ENCODE data around the gene HAAO.

HAAO gene

DNA sequence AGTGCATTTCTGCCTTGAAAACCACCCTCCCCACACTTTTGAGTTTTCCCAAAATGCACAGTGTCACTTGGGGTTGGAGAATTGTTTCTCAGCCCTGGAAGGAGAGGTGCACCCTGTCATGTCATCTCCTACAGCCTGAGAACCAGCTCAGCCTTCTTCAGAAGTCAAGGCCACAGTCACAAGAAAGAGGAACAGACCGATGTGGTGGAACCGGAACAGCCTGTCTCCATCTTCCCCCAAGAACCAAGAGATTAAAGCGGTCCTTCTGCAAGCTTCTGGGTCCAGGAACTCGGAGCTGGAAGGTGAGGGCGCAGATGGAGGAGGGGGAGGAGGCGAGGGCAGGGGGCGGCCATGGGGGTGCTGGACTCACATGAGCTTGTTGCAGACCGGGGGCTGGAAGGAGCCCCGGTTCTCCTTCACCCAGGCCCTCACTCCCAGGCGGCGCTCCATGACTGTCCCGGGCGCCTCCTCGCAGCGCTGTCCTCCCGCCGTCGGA lies 248 bp downstream of the HAAO start:
- DNase-seq: no peak

GRCh38 chr2:42791606-42792005 lies 777 bp downstream of the HAAO start:
- no peak for DNase-seq

GRCh38 chr2:42789751-42790150 lies 2.6 kb downstream of the HAAO start:
- DNase-seq: no peak

DNA sequence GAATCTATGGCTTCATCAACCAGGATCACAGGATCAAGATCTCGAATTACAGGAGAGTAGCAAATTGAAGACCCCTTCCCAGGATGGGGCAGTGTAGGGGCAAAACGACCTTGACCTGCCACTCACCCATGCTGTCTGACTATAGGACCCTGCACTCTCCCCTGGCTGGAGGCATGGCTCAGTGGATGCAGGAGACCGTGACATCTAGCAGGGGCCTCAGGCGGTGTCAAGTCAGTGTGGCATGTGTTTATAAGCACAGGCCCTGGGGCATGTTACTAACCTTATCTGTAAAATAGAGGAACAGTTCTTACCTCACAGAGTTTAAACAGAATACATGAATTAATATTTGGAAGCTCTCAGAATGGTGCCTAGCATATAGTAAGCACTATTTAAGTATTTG lies 3.5 kb downstream of the HAAO start:
- no peak for DNase-seq

GRCh38 chr2:42788478-42788793 lies 3.9 kb downstream of the HAAO start:
- DNase-seq: no peak

DNA sequence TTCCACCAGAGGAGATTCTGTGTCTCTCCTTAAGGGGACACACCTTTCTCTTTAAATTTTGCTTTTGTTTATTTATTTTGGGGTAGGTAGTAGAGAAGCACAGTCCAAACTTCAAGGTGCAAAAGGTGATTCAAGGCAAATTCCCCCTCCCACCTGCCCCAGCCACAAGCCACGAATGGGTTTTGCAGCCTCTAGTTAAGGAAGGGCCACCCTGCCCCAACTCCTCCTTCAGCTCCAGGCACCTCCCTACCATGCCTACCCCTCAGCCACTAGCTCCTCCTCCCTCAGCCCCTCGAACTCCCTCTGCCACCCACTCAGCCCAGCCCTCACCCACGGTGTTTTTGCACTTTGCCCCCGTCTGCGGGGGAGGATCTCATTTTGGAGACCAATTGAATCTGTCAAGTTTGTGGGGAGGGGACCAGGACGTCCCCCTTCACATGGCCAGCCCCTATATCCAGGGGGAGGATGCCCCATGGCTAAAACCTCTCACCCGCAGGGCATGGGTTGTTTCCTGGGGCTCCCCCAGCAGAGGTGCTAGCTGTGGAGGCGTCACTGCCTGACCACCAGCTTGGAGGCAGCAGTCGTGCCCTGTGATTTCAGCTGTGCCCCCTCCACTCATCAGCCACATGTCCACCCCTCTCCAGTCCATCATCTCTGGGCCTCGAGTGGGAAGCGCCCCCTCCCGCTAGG lies 4.5 kb downstream of the HAAO start:
- DNase-seq: no peak

GRCh38 chr2:42787424-42787787 lies 5.0 kb downstream of the HAAO start:
- DNase-seq: no peak

GRCh38 chr2:42786561-42787345 lies 5.6 kb downstream of the HAAO start:
- no peak for DNase-seq

DNA sequence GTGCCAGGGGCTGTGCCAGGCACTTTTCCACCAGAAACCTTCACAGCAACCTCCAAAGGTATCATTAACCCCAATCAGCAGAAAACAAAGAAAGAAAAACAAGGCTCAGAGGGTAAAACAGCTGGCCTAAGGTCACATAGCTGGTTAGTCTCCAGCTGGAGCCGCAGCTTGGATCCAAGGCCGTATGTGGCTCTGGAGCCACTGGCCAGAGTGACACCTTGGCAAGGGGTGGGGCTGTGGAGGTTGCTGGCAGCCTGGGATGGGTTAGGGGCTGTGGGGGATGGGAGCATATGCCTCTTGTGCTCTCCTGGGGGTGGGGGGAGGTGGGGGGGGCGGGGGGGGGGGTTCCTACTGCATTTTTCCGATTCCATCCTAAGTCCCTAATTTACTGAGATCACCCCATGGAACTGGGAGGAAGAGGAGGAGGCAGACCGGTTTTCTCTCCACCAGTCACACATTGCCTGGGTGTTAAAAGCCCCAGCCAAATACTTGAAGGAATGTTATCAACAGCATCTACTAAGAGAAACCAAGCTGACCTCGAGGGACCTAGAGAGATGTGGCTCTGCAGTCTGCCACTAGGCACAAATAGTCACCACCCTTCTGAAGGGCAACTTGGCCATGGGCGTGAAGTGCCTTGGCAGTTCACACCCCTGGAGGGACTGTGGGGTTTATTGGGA lies 8.0 kb downstream of the HAAO start:
- no peak for DNase-seq

DNA sequence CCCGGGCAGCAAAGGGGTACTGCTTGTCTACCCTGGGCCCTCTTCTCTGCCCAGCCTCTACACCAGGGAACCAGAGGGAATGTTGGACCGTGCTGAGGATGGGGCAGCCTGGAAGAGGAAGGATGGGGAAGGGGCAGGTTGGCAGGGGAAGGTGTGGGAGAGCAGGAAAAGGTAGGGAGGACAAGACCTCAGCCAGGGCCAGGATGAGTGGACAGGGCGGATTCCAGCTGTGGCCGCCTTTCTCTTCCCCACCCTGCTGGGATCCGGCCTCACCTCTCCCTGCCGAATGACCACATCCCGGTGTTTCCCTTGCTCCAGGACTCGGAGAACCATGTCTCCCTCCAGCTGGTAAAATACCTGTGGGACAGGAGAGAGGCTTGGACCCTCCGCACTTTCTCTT lies 8.9 kb downstream of the HAAO start:
- DNase-seq: no peak

DNA sequence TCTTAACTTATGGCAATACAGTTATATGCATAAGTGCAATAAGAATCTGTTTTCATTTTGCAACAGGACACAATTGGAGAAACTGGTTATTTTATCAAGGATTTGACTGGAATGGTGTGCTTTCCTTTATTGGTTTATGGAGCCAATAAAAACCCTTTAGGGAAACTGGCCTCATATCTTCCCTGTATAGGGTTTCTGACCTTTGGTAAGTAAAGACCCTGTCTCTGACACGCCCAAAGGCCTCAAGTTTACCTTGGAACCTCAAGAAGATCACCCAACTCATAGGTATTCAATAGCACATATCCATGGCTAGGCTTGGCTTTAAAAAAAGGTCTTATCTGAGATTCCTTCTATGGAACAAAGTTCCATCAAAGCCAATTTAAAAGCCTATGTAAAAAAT lies 11.2 kb downstream of the HAAO start:
- DNase-seq: no peak

DNA sequence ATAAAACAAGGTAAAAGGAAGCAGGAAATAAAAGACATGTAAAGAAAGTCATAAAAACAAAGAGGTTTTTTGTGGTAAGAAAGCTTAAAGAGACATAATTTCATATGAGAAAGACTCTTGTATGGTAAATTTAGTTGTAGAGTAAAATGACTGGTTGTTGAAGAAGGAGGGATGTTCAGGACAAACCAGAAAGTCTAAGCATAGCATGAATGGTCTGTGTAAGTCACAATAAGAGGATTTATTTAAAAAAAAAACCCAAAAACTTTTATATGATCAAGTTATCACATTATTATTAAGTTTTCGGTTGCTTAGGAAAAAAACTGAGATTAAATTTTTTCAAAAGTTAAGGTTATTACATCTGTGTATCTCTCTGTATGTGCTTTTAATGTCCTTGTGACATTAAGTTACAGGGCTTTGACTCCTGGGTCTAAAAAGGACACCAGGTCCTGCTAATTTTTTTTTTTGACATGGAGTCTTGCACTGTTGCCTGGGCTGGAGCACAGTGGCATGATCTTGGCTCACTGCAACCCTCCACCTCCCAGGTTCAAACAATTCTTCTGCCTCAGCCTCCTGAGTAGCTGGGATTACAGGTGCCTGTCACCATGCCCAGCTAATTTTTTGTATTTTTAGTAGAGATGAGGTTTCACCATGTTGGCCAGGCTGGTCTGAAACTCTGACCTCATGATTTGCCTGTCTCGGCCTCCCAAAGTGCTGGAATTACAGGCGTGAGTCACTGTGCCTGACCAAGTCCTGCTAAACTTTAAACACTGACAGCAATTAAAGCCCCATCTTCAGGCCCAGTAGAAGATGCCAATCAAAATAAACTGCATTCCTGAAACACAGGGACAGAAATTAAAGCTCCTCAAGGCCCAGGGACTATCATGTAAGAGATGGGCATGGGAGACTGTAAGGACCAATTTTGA lies 14.2 kb downstream of the HAAO start:
- no peak for DNase-seq

GRCh38 chr2:42775810-42776209 lies 16.6 kb downstream of the HAAO start:
- DNase-seq: no peak

DNA sequence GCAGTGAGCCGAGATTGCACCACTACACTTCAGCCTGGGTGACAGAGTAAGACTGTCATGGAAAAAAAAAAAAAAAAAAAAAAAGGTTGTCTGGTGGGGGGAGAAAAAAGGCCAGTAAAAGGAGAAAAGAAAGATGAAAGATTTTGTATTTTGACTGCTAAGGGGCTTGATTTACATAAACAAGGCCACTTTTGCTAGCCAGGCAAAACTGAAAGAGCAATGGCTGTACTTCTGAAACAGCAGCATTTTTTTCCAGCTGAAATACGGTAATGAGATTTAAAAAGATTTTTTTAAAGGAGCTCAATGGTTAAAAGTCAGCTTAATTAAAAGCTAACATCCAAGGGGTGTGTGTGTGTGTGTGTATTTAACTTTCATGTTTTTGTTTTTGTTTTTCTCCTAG lies 17.2 kb downstream of the HAAO start:
- no peak for DNase-seq

DNA sequence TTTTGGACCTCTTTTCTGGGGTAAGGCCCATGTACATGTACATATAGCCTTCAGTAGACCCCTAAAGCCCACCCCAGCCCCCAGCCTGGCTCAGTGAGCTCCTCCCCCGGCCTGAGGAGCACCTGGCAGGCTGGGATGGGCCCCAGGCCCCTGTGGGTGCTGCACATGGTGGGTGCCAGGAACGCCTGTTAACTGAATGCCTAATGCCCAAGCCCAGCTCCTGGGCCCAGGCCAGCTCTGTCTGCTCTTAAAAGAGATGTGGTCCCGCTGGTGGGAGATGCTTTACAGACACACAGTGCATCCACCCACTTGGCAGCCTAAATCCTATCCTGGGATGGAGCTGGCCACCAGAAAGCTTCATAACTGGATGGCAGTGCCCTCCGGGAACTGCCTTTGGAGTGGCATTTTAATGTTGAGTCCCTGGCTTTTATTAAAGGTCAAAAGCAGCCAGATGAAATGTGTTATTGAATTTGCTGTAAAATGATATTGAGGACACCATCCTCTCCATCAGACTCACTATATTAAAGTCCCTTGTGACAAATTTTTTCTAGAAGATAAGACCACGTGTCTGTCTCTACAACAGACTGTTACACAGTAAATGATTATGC lies 20.7 kb downstream of the HAAO start:
- no peak for DNase-seq

GRCh38 chr2:42770288-42771131 lies 21.9 kb downstream of the HAAO start:
- DNase-seq: no peak

GRCh38 chr2:42769583-42770287 lies 22.6 kb downstream of the HAAO start:
- DNase-seq: no peak

DNA sequence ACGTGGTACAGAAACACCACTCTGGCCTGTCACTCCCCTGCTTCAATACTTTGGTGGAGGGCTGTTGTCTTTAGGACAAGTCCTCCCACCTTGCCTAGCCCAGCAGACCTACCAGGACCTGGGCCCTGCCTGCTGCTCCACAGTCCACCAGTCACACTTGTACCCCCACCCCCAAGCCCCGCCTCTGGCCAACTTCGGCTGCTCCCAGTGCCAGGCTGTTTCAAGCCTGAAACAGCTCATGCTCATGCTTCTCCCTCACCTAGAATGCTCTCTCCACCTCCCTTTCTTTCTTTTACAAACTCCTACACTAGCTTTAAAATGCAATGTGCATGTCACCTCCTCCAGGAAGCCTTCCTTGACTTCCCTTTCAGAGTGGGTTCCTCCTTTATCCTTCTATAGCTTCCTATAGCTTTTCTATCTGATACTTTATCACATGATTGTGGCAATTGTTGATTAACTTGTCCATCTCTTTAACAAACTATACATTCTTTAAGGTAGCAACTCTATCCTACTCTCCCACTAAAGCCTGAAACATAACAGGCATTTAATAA lies 23.6 kb downstream of the HAAO start:
- DNase-seq: no peak

- no peak for DNase-seq
These were observed 24.3 kb downstream of the HAAO start for GRCh38 chr2:42767899-42768705.
